ENCODE data around the gene ATP5PD. TPM values are rescaled to one million over a fixed set of nuclear protein-coding genes. Genes with fewer than 3 reads are reported as not detected.

The ATP5PD gene
- total RNA-seq, 1 experiment from 2014 or later, result 344 TPM

GRCh38 chr17:75090871-75091854 is 44.4 kb upstream of the ATP5PD start:
- peak overlapping the region in 1 of 2 experiments; percentile 59; a peak in 2 of 5 replicates for H3K4me3 Mint-ChIP-seq
- Histone ChIP-seq H3K27ac (ENCODE audit: insufficient read length, low read depth, low read length) (no peak overlapping the region), H3K27me3 (ENCODE audit: insufficient read depth, low read length) (no peaks in the 10 kb centered on the region), H3K79me2 (ENCODE audit: insufficient read depth, low read length) (no peaks in the 10 kb centered on the region; the same call in 1 of the 2 replicates), H3K79me1 (ENCODE audit: insufficient read depth, low read depth, low read length, poor library complexity, severe bottlenecking) (no peaks in the 10 kb centered on the region), H2BK20ac (ENCODE audit: low read depth, low read length, poor library complexity, severe bottlenecking) (no peak overlapping the region), H4K91ac (ENCODE audit: insufficient read length, low read depth, low read length) (no peak overlapping the region), H3K23ac (ENCODE audit: insufficient read length, low read depth, low read length) (no peak overlapping the region), H2BK120ac (ENCODE audit: low read depth, low read length, poor library complexity, severe bottlenecking) (no peak overlapping the region), H3T11ph (ENCODE audit: low read length) (no peak overlapping the region), H3K4me2 (ENCODE audit: insufficient read depth, insufficient read length, low read length) (no peak overlapping the region), H3K9ac (ENCODE audit: extremely low read depth, insufficient read length, low read length) (no peak overlapping the region), H3K4ac (ENCODE audit: low read depth, low read length) (no peak overlapping the region), H3K18ac (ENCODE audit: insufficient read length, low read depth, low read length) (no peak overlapping the region), H4K5ac (ENCODE audit: insufficient read length, low read depth, low read length) (no peak overlapping the region), H2BK5ac (ENCODE audit: insufficient read length, low read length) (no peak overlapping the region), H3K14ac (ENCODE audit: insufficient read depth, low read length) (peak overlapping the region; percentile 73; the same call in 1 of the 2 replicates), H3K4me1 (ENCODE audit: insufficient read depth, low read length) (peaks cover 7% of the 10 kb centered on the region; the same call in 1 of the 2 replicates), H2BK15ac (ENCODE audit: low read depth, low read length) (no peak overlapping the region), H2AK5ac (ENCODE audit: insufficient read length, low read length) (no peak overlapping the region), H4K8ac (replicated peaks; ENCODE audit: insufficient read length, low read depth, low read length) (no peak overlapping the region), H4K20me1 (ENCODE audit: control insufficient read depth, insufficient read depth, insufficient read length) (no peaks in the 10 kb centered on the region), H3K9me3 (ENCODE audit: control insufficient read depth, low read depth, low read length) (no peaks in the 10 kb centered on the region), H3K23me2 (ENCODE audit: insufficient read length, low read depth, low read length, poor library complexity, severe bottlenecking) (peaks cover 7% of the 10 kb centered on the region), H2AFZ (ENCODE audit: low read length) (no peak overlapping the region), H2BK12ac (ENCODE audit: insufficient read length, low read depth, low read length) (no peak overlapping the region), H3K56ac (ENCODE audit: insufficient read length, low read depth, low read length) (no peak overlapping the region)
- H3K27me3 Mint-ChIP-seq (ENCODE audit: low read depth), result no peaks in the 10 kb centered on the region
- no peaks in the 10 kb centered on the region for H3K9me3 Mint-ChIP-seq
- H3K36me3 Mint-ChIP-seq (ENCODE audit: insufficient read depth in 1 of 3, low read depth in 3 of 3), result peaks cover 2 to 8% (median 4%) of the 10 kb centered on the region in 3 experiments; a peak in 6 of 7 replicates
- peak; percentile 55 for DNase-seq
- H3K4me1 Mint-ChIP-seq, result peaks cover 46 to 53% of the 10 kb centered on the region in 2 experiments
- TF ChIP-seq CTCF (conservative IDR thresholded peaks at IDR 0.05), result no peak
- WGBS (ENCODE audit: extremely low coverage, insufficient read length, low lambda C conversion rate), result no CpG with 5 or more reads among the region's 19 CpGs
- H3K27ac Mint-ChIP-seq, result peak overlapping the region; percentile 87 to 92 (median 90)
